ENCODE results near the gene CRISPLD2.

CRISPLD2 gene

DNA sequence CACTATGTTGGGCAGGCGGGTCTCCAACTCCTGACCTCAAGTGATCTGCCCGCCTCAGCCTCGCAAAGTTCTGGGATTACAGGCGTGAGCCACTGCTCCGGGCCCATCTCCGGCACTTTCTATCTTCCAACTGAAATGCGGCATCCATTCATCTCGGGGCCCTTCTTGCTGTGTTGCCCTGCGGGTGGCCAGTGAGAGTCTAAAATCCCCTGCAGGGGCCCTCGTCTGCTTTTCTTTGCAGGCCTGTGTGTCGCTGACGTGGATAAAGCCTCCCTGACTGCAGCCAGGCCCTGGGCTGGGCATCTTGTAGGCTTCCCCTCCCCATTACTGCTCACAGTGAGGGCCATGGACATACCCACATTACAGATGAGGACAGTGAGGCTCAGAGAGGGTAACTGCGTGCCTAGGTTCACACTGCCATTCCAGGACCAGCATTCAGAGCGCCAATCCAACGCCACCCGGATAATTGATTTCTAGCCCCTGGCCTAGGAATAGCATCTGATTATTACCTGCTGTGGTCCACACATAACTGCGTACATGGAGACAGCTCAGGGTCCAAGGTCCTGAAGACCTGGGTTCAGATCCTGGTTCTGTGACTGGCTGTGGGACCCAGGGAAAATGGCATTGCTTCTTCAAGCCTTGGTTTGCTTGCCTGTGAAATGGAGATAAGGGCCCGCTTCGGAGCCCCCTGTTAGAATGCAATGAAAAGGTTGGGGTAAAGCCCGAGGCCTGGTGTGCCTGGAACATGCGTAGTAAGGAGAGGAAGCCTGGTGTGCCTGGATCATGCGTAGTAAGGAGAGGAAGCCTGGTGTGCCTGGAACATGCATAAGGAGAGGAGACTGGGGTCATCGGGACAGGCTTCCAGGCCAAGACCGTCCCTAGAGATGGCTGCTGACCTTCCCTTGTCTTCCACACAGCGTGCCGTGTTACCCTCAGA, 25.0 kb downstream of the CRISPLD2 start:
- ChIA-PET CTCF (no interaction called here), POLR2A (no interaction called here)
- no peak for DNase-seq (ENCODE audit: extremely low spot score)
- TF ChIP-seq HDGF (IDR thresholded peaks at IDR 0.05; ENCODE audit: borderline replicate concordance) (no peak), ARNT (IDR thresholded peaks at IDR 0.05) (no peak), ZNF384 (IDR thresholded peaks at IDR 0.05) (no peak), FOXK2 (IDR thresholded peaks at IDR 0.05) (no peak), L3MBTL2 (conservative IDR thresholded peaks at IDR 0.05) (no peak), FOXA1 (IDR thresholded peaks at IDR 0.05) (no peak), FOXM1 (IDR thresholded peaks at IDR 0.05; ENCODE audit: borderline replicate concordance) (no peak), SUZ12 (IDR thresholded peaks at IDR 0.05) (no peak), SP1 (IDR thresholded peaks at IDR 0.05) (no peak), BHLHE40 (IDR thresholded peaks at IDR 0.05; ENCODE audit: borderline replicate concordance) (no peak)
- TF ChIP-seq, protein P1, sequence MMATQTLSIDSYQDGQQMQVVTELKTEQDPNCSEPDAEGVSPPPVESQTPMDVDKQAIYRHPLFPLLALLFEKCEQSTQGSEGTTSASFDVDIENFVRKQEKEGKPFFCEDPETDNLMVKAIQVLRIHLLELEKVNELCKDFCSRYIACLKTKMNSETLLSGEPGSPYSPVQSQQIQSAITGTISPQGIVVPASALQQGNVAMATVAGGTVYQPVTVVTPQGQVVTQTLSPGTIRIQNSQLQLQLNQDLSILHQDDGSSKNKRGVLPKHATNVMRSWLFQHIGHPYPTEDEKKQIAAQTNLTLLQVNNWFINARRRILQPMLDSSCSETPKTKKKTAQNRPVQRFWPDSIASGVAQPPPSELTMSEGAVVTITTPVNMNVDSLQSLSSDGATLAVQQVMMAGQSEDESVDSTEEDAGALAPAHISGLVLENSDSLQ (IDR thresholded peaks at IDR 0.05): no peak

DNA sequence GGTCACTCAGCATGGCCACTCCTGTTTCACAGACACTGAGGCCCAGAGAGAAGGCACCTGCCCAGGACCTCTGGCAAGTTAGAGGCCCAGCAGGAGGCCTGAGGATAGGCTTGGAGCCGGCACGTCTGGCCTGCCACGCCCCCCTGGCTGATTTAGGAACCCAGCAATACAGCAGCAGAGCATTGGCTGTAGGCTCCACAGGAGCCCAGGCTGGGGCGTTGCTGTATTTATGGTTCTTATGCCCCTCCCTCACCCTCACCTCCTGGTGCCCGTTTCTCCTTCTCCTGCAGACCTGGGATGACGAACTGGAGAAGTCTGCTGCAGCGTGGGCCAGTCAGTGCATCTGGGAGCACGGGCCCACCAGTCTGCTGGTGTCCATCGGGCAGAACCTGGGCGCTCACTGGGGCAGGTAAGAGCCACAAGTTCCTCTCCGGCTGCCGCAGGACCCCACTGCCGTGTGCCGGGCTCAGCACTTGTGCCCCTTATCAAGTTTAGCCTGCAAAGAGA, 25.8 kb downstream of the CRISPLD2 start:
- POLR2A ChIA-PET: no interaction called here
- CTCF ChIA-PET: no interaction called here
- peak; percentile 37 for DNase-seq (ENCODE audit: extremely low spot score)
- TF ChIP-seq CTBP1 (IDR thresholded peaks at IDR 0.05; ENCODE audit: borderline replicate concordance): no peak
- no peak for TF ChIP-seq FOXK2 (IDR thresholded peaks at IDR 0.05)
- TF ChIP-seq NFRKB (IDR thresholded peaks at IDR 0.05): no peak
- no peak for TF ChIP-seq FOXM1 (IDR thresholded peaks at IDR 0.05; ENCODE audit: borderline replicate concordance)
- no peak for TF ChIP-seq ARNT (IDR thresholded peaks at IDR 0.05)
- TF ChIP-seq, protein P1 (IDR thresholded peaks at IDR 0.05): 0 out of 2 replicates have a peak, but pooled peaks have one; percentile 35
- TF ChIP-seq SUZ12 (IDR thresholded peaks at IDR 0.05): no peak
- TF ChIP-seq LEF1 (IDR thresholded peaks at IDR 0.05; ENCODE audit: borderline replicate concordance): no peak

DNA sequence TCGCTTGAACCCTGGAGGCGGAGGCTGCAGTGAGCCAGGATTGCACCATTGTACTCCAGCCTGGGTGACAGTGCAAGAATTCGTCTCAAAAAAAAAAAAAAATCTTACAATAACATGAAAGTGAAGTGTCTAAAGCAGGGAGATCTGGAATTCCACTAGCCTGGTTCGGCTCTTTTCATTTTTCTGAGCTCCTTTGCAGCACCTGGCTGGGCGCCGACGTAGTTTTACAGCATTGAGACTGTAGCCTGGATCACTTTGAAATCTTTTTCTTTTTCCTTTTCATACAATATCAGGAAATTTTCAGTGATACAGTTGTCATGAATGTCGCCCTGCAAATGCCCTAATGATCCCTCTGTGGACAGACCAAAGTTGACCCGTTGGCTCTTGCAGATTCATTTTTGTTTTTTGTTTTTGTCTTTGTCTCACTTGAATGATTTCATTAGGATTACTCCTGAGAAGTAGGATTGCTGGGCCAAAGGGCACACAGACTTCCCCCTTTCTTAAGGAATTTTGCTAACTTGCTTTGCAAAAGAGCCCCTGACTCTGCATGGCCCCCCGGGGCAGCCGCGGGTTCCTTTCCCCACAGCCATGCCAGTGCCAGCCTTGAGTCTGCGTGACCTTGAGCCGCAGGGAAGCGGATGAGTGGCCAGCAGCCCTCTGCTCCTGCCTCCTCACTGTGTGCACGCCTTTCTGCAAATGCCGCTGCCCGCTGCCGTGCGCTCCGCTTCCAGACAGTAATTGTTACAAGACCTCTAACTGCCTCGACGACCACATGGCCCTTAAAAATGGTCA, 28.0 kb downstream of the CRISPLD2 start:
- CTCF ChIA-PET: no interaction called here
- DNase-seq (ENCODE audit: extremely low spot score): no peak
- TF ChIP-seq, protein P1 (IDR thresholded peaks at IDR 0.05): no peak
- TF ChIP-seq HDGF (IDR thresholded peaks at IDR 0.05; ENCODE audit: borderline replicate concordance): no peak
- TF ChIP-seq ELF4 (IDR thresholded peaks at IDR 0.05): no peak
- no peak for TF ChIP-seq L3MBTL2 (conservative IDR thresholded peaks at IDR 0.05)
- TF ChIP-seq FOXM1 (IDR thresholded peaks at IDR 0.05; ENCODE audit: borderline replicate concordance): no peak
- no peak for TF ChIP-seq SUZ12 (IDR thresholded peaks at IDR 0.05)
- no peak for TF ChIP-seq TARDBP (IDR thresholded peaks at IDR 0.05)
- no peak for TF ChIP-seq BHLHE40 (IDR thresholded peaks at IDR 0.05; ENCODE audit: borderline replicate concordance)
- no peak for TF ChIP-seq NFRKB (IDR thresholded peaks at IDR 0.05)
- POLR2A ChIA-PET: interaction anchor here (0.6 kb wide), 1 partner anchor 28 kb away, joined by 3 read pairs; no protein-coding TSS in a partner anchor

DNA sequence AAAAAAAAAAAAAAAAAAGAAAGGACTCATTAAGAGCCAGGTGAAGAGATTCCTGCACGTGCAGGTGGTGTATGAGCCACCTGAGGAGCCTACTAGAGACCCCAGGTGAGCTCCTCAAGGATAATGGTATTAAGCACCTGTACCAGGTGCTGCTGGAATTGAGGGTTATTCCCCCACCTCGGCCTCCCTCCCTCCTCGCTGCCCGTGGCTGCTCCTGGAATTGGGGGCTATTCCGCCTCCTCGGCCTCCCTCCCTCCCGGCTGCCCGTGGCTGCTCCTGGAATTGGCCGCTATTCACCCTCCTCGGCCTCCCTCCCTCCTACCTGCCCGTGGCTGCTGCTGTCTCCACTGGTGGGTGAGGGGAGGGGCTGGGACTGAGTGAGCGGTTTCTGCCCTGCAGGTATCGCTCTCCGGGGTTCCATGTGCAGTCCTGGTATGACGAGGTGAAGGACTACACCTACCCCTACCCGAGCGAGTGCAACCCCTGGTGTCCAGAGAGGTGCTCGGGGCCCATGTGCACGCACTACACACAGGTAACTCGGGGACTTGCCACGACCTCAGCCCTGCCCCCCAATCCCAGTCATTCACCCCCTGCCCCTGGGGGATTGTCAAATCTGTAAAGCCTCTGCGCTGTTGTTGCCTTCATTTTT, 29.3 kb downstream of the CRISPLD2 start:
- no peak for DNase-seq (ENCODE audit: extremely low spot score)
- TF ChIP-seq CTBP1 (IDR thresholded peaks at IDR 0.05; ENCODE audit: borderline replicate concordance) (no peak), SP1 (IDR thresholded peaks at IDR 0.05) (no peak), FOXM1 (IDR thresholded peaks at IDR 0.05; ENCODE audit: borderline replicate concordance) (no peak)
- ChIA-PET CTCF (no interaction called here), POLR2A (no interaction called here)

DNA sequence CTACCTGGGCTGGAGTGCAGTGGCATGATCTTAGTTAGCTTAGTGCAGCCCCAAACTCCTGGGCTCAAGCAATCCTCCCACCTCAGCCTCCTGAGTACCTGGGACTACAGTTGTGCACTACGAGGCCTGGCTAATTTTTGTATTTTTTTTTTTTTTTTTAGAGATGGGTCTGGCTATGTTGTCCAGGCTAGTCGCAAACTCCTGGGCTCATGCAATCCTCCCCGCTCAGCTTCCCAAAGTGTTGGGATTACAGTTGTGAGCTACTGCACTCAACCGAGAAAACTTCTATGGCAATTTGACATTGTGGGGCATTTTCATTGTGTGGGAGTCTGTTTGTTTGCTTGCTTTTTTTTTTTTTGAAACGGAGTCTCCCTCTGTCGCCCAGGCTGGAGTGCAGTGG, 30.0 kb downstream of the CRISPLD2 start:
- ChIA-PET POLR2A (no interaction called here), CTCF (no interaction called here)
- TF ChIP-seq ZNF384 (IDR thresholded peaks at IDR 0.05) (no peak), FOXA1 (IDR thresholded peaks at IDR 0.05) (no peak), TARDBP (IDR thresholded peaks at IDR 0.05) (no peak), SUZ12 (IDR thresholded peaks at IDR 0.05) (no peak), ARNT (IDR thresholded peaks at IDR 0.05) (no peak), SP1 (IDR thresholded peaks at IDR 0.05) (no peak), BHLHE40 (IDR thresholded peaks at IDR 0.05; ENCODE audit: borderline replicate concordance) (no peak), CTBP1 (IDR thresholded peaks at IDR 0.05; ENCODE audit: borderline replicate concordance) (no peak), FOXK2 (IDR thresholded peaks at IDR 0.05) (no peak)
- DNase-seq (ENCODE audit: extremely low spot score): no peak

DNA sequence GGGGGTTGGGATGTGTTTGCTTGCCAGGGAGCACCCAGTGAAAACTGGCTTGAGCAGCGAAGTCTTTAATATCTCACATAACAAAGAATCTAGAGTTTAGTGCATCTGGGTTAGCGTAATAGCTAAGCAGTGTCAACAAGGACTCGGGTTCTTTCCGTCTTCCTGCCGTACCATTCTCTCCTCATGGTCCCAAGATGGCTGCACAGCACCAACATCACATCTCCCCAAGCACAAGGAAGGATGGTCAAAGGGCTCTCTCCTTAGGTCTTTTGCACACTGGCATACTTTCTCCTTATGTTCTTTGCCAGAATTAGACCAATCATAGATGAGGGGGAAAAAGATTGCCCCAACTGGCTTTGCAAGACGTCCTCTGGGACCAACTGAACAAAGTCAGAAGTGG, 30.9 kb downstream of the CRISPLD2 start:
- POLR2A ChIA-PET: no interaction called here
- TF ChIP-seq NFRKB (IDR thresholded peaks at IDR 0.05): no peak
- TF ChIP-seq LEF1 (IDR thresholded peaks at IDR 0.05; ENCODE audit: borderline replicate concordance): no peak
- no peak for TF ChIP-seq L3MBTL2 (conservative IDR thresholded peaks at IDR 0.05)
- TF ChIP-seq CTBP1 (IDR thresholded peaks at IDR 0.05; ENCODE audit: borderline replicate concordance): no peak
- TF ChIP-seq FOXK2 (IDR thresholded peaks at IDR 0.05): no peak
- no peak for TF ChIP-seq HDGF (IDR thresholded peaks at IDR 0.05; ENCODE audit: borderline replicate concordance)
- no peak for TF ChIP-seq ARNT (IDR thresholded peaks at IDR 0.05)
- no peak for TF ChIP-seq SP1 (IDR thresholded peaks at IDR 0.05)
- TF ChIP-seq ZNF384 (IDR thresholded peaks at IDR 0.05): no peak
- TF ChIP-seq TARDBP (IDR thresholded peaks at IDR 0.05): no peak
- TF ChIP-seq FOXM1 (IDR thresholded peaks at IDR 0.05; ENCODE audit: borderline replicate concordance): no peak
- TF ChIP-seq SUZ12 (IDR thresholded peaks at IDR 0.05): no peak
- TF ChIP-seq, protein P1 (IDR thresholded peaks at IDR 0.05): no peak
- no peak for TF ChIP-seq ELF4 (IDR thresholded peaks at IDR 0.05)
- no peak for TF ChIP-seq FOXA1 (IDR thresholded peaks at IDR 0.05)
- CTCF ChIA-PET: interaction anchor here (0.5 kb wide), 1 partner anchor 790 kb away, joined by 3 read pairs; no protein-coding TSS in a partner anchor
- no peak for DNase-seq (ENCODE audit: extremely low spot score)
